IMR-90 (cell line): ENCODE data around the gene NETO2.

ENCODE experiments used
- CTCF ChIP-seq: conservative IDR thresholded peaks from 2 replicates; pipeline ENCODE4 v1.5.1; 2012; ENCODE audit warnings: mild to moderate bottlenecking, low read depth, low read length, improper control_type of control experiment
- MXI1 ChIP-seq: IDR thresholded peaks from 2 replicates; pipeline ENCODE4 v1.6.1; 2012; ENCODE audit warnings: low read depth, mild to moderate bottlenecking, low read length, moderate library complexity, borderline replicate concordance
- RFX5 ChIP-seq: IDR thresholded peaks from 2 replicates; pipeline ENCODE4 v1.8.0; 2012; ENCODE audit warnings: low read depth, mild to moderate bottlenecking, low read length, moderate library complexity
- SMC3 ChIP-seq: fragments of 150-350 bp; IDR thresholded peaks from 2 replicates; pipeline ENCODE4 v1.6.1; 2016; ENCODE audit warnings: low read depth, mild to moderate bottlenecking, antibody characterized with exemption, low read length, moderate library complexity

GRCh38 chr16:47084198-47084597, 59.5 kb downstream of the NETO2 start:
- TF ChIP-seq MXI1 = no peak
- no peak for TF ChIP-seq SMC3
- no peak for TF ChIP-seq RFX5
- TF ChIP-seq CTCF = no peak
